ENCODE measurements around the gene VCL.

VCL gene

DNA sequence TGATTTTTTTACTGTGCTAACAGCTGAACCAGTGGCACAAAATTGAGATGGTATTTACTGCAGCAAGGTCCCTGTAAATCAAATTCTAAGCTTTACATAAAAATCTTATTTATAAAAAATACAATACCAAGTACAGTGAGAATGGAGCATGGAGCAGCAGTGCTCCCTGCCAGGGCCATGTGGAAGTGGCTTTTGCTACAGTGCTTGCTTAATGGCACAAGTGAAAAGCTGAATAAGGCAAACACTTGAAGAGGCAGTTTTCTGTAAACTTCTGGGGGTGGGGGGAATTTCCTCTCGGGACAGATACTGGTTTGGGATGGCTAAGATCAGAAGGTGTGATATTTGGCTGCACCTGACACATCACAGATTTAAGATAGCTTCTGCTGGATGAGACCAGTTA, 125.2 kb downstream of the VCL start:
- Histone ChIP-seq H3K27me3 (ENCODE audit: low read length) (no peaks in the 10 kb centered on the region), H3K36me3 (ENCODE audit: low read length) (peaks cover 19% of the 10 kb centered on the region), H2AFZ (ENCODE audit: low read depth, low read length, severe bottlenecking) (no peak overlapping the region), H3K9me3 (ENCODE audit: insufficient read depth, low read length) (no peaks in the 10 kb centered on the region), H3K27ac (ENCODE audit: low read depth, low read length) (no peak overlapping the region), H3K9me2 (replicated peaks; ENCODE audit: insufficient read depth, low read length) (no peaks in the 10 kb centered on the region), H3K9ac (ENCODE audit: low read length) (no peak overlapping the region), H3K4me3 (ENCODE audit: insufficient read depth, low read length, poor library complexity, severe bottlenecking) (no peak overlapping the region), H3K4me2 (ENCODE audit: low read depth, low read length, poor library complexity, severe bottlenecking) (no peak overlapping the region), H4K20me1 (ENCODE audit: low read depth, low read length) (no peaks in the 10 kb centered on the region), H3F3A (ENCODE audit: insufficient read depth) (no peaks in the 10 kb centered on the region), H3K79me2 (ENCODE audit: insufficient read depth, low read length) (no peaks in the 10 kb centered on the region)
- TF ChIP-seq EZH2phosphoT487 (conservative IDR thresholded peaks at IDR 0.05; ENCODE audit: low read length) = no peak
- TF ChIP-seq, protein P1, sequence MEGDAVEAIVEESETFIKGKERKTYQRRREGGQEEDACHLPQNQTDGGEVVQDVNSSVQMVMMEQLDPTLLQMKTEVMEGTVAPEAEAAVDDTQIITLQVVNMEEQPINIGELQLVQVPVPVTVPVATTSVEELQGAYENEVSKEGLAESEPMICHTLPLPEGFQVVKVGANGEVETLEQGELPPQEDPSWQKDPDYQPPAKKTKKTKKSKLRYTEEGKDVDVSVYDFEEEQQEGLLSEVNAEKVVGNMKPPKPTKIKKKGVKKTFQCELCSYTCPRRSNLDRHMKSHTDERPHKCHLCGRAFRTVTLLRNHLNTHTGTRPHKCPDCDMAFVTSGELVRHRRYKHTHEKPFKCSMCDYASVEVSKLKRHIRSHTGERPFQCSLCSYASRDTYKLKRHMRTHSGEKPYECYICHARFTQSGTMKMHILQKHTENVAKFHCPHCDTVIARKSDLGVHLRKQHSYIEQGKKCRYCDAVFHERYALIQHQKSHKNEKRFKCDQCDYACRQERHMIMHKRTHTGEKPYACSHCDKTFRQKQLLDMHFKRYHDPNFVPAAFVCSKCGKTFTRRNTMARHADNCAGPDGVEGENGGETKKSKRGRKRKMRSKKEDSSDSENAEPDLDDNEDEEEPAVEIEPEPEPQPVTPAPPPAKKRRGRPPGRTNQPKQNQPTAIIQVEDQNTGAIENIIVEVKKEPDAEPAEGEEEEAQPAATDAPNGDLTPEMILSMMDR (IDR thresholded peaks at IDR 0.05; ENCODE audit: insufficient read depth, low read length, poor library complexity, severe bottlenecking) = no peak

DNA sequence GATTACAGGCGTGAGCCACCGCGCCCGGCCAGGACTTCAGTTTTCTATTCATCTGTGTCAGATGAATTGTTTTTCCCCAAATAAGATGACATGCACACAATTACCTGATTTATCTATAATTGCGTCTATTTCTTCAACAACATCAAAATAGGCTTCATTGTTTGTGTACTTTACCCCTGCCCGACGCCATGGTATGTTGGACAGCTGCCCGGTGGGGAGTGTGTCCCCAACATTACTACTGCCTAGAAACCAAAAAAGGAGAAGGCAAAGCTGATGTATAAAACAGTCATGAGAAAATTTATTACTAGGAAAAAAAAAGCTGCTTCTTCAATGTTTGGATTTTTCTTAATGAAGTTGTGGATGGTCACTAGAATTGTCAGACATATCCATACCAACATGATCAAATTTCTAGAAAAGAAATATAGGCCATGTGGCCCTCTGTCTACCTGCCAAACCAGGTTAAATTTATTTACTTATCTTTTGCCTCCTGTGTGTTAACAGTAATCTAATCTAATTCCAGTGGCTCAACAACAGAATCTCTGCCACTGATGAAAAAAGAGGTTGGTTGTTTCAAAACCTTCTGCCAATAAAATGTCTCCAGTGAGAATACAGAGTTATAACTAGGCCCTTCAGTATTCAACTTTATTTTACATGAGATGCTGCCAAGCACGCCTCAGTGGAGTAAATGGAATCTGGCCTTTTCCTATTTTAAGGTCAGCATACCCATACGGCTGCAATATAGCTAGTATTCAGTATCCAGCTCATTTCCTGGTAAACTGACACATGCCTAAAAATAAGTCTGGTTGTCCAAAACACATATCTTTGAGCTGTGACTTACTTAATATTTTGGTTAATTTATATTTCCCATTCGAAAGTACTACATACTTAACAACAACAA, 136.3 kb downstream of the VCL start:
- Histone ChIP-seq H3K9me2 (replicated peaks; ENCODE audit: insufficient read depth, low read length) (no peaks in the 10 kb centered on the region), H2AFZ (ENCODE audit: low read depth, low read length, severe bottlenecking) (no peak overlapping the region)

DNA sequence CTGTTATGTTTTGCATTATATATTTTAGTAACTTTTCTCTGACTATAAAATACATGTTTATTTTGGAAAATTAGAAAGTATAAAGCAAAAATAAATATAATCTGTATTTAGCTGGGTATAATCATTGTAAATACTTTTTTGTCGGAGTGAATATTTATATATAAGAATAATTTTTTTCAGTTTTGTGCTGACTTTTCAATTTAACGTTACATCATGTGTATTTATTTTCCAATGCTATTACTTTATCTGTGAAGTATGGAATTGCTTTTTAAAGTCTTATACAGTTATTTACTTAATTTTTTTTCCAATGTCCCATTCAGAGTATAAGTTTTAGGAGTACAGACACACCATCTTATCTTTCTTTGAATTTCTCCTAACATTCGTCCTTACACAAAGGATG, 137.5 kb downstream of the VCL start:
- no peaks in the 10 kb centered on the region for H3F3A ChIP-seq (ENCODE audit: insufficient read depth)
- no peaks in the 10 kb centered on the region for H3K9me2 ChIP-seq (replicated peaks; ENCODE audit: insufficient read depth, low read length)
- no peaks in the 10 kb centered on the region for H4K20me1 ChIP-seq (ENCODE audit: low read depth, low read length)
- no peaks in the 10 kb centered on the region for H3K9me3 ChIP-seq (ENCODE audit: insufficient read depth, low read length)
- no peak overlapping the region for H2AFZ ChIP-seq (ENCODE audit: low read depth, low read length, severe bottlenecking)
- no peak overlapping the region for H3K4me3 ChIP-seq (ENCODE audit: insufficient read depth, low read length, poor library complexity, severe bottlenecking)
- H3K79me2 ChIP-seq (ENCODE audit: insufficient read depth, low read length) = 0 out of 2 replicates have a peak, but pooled peaks cover 5% of the 10 kb centered on the region
- no peak overlapping the region for H3K4me2 ChIP-seq (ENCODE audit: low read depth, low read length, poor library complexity, severe bottlenecking)
- TF ChIP-seq, protein P1 (IDR thresholded peaks at IDR 0.05; ENCODE audit: insufficient read depth, low read length, poor library complexity, severe bottlenecking) = no peak
- no peak for TF ChIP-seq EZH2phosphoT487 (conservative IDR thresholded peaks at IDR 0.05; ENCODE audit: low read length)
- H3K9ac ChIP-seq (ENCODE audit: low read length) = no peak overlapping the region
- H3K27ac ChIP-seq (ENCODE audit: low read depth, low read length) = no peak overlapping the region
- peaks cover 35% of the 10 kb centered on the region for H3K36me3 ChIP-seq (ENCODE audit: low read length)
- H3K27me3 ChIP-seq (ENCODE audit: low read length) = no peaks in the 10 kb centered on the region

More for the DNA sequence above, 136.3 kb downstream of the VCL start:
- H3K36me3 ChIP-seq (ENCODE audit: low read length) = peaks cover 42% of the 10 kb centered on the region
- no peaks in the 10 kb centered on the region for H3K27me3 ChIP-seq (ENCODE audit: low read length)
- H3K27ac ChIP-seq (ENCODE audit: low read depth, low read length) = no peak overlapping the region
- H3F3A ChIP-seq (ENCODE audit: insufficient read depth) = no peaks in the 10 kb centered on the region
- no peak overlapping the region for H3K4me2 ChIP-seq (ENCODE audit: low read depth, low read length, poor library complexity, severe bottlenecking)
- H3K79me2 ChIP-seq (ENCODE audit: insufficient read depth, low read length) = 0 out of 2 replicates have a peak, but pooled peaks cover 4% of the 10 kb centered on the region
- H4K20me1 ChIP-seq (ENCODE audit: low read depth, low read length) = no peaks in the 10 kb centered on the region
- no peak overlapping the region for H3K4me3 ChIP-seq (ENCODE audit: insufficient read depth, low read length, poor library complexity, severe bottlenecking)
- TF ChIP-seq EZH2phosphoT487 (conservative IDR thresholded peaks at IDR 0.05; ENCODE audit: low read length) = no peak
- TF ChIP-seq, protein P1 (IDR thresholded peaks at IDR 0.05; ENCODE audit: insufficient read depth, low read length, poor library complexity, severe bottlenecking) = no peak
- H3K9ac ChIP-seq (ENCODE audit: low read length) = no peak overlapping the region
- no peaks in the 10 kb centered on the region for H3K9me3 ChIP-seq (ENCODE audit: insufficient read depth, low read length)
